ENCODE measurements around the gene ZNF683.
"Not testable (repeated sequence)": the region's sequence is repeated elsewhere in the genome, so short reads cannot be mapped to it uniquely, and the experiment has no call there.

ZNF683 gene

GRCh38 chr1:26384076-26384475, 11.5 kb upstream of the ZNF683 start:
- DNase-seq, result no peak

- no peak for DNase-seq
Measured at GRCh38 chr1:26378879-26379251, 6.3 kb upstream of the ZNF683 start.

GRCh38 chr1:26378088-26378878, 5.7 kb upstream of the ZNF683 start:
- no peak for DNase-seq

- DNase-seq, result no peak
Measured at GRCh38 chr1:26376050-26376449, 3.5 kb upstream of the ZNF683 start.

GRCh38 chr1:26375081-26375480, 2.5 kb upstream of the ZNF683 start:
- no peak for DNase-seq

DNA sequence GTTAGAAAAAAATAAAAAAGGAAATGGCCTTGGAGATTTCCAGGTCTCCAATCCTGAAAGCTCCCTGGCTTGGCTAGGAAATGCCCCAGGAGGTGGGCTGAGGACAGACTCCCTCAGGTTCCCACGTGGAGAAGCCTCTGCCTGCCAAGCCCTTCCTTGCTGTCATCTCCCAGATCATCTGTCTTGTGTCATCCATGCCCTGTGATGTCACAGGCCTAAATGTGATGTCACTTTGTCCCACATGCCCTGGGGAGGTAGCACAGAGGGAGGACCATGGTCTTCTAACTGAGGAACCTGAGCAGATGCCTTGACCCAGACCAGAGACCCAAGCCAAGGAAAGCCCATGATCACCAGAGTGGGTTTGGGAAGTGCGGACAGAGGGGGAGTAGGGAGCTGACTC, 1.8 kb upstream of the ZNF683 start:
- not testable (repeated sequence) for DNase-seq

DNA sequence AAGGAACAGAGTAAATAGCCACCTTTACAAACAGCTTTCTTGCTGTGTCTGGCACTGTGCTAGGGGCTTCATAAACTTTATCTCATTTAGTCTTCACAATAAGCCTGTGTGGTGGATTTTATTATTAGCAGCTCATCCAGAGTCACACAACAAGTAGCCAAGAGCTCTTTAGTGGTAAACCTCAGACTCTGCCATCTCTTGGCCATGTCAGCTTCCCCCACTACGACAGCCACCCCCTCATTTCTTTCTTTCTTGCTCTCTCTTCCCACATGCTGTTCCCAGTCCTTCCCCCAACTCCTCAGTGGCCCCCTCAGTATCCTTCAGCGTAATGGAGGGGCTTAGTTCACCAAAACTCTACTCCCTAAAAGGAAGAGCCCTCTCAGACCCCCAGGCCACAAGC, 1.2 kb upstream of the ZNF683 start:
- DNase-seq, result no peak

GRCh38 chr1:26373281-26373680, 731 bp upstream of the ZNF683 start:
- no peak for DNase-seq

DNA sequence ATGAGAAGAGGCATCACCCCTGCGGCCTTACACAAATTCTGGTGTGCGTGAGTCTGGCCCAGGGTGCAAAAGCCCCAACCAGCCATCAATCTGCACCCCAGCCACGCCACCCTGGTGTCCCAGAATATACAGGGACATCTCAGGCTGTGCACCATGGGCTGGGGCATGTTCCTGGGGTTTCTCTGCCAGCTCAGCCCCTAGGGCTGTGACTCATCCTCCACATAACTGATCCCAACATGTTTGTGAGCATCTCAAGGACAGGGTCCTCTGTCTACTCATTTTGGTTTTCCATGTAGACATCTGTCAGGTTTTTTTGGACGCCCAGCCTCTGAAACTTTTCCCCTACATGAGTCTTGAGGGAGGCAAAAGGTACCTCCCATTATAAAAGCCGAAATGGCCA, 511 bp downstream of the ZNF683 start:
- no peak for DNase-seq

GRCh38 chr1:26370591-26371382, 1.8 kb downstream of the ZNF683 start:
- DNase-seq, result no peak

DNA sequence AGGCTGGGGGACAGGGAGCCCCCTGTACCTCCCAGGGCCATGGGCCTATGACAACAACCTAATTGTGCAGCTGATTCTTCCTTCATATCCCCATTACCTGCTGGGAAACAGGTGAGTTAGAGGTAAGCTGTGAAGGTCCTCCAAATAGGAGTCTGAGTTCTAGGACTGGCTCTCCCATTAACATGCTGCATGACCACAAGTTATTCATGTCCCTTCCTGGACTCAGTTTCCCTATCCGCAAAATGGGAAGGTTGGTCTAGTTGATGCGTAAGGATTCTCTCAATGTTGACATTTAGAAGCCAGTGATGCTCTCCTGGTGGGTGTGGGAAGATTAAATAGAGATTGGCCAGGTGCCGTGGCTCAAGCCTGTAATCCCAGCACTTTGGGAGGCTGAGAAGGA, 4.1 kb downstream of the ZNF683 start:
- DNase-seq, result no peak

- no peak for DNase-seq
Measured at GRCh38 chr1:26368006-26368405, 4.5 kb downstream of the ZNF683 start.

DNA sequence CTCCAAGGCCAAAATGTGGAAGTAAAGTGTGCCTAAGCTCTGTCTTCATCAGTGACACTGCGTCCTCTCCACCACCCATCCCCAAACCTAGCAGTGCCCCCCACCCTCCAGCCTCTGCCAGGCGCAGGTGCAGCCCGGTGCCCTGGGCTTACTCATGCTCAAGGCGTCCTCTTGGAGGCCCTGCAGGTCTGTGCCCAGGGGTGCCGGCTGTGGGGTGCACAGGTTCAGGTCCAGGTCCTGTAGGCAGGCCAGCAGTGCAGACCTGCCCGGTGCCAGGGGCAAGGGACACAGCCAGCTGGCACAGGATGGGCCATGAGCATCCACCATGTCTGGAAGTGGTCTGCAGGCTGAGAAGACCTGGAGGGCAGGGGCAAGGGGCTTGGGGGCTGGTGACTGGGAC, 5.1 kb downstream of the ZNF683 start:
- DNase-seq, result no peak

DNA sequence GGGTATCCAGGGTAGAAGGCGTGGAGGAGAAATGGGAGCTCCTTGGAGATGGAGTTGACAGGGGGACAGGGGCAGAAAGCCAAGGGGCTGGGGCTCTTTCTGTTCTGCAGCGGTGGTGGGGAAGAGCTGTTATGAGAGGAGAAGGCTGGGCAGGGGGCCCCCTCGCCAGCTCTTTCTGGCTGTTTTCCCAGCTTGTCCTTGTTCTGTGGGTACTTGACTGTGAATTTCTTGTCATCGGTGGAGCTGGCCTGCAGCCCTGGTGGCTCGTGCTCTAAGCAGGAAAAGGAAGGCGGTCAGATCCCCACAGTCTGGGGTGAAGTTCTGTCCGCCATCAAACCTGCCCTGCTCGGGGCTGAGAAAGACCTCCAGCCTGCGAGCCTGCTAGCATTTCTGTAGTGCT, 7.6 kb downstream of the ZNF683 start:
- no peak for DNase-seq

- peak in 7 of 14 donors; percentile 1 to 40 (median 27) for DNase-seq
Measured at GRCh38 chr1:26363549-26364448, 8.8 kb downstream of the ZNF683 start.

GRCh38 chr1:26362331-26362730, 10.2 kb downstream of the ZNF683 start:
- no peak for DNase-seq

DNA sequence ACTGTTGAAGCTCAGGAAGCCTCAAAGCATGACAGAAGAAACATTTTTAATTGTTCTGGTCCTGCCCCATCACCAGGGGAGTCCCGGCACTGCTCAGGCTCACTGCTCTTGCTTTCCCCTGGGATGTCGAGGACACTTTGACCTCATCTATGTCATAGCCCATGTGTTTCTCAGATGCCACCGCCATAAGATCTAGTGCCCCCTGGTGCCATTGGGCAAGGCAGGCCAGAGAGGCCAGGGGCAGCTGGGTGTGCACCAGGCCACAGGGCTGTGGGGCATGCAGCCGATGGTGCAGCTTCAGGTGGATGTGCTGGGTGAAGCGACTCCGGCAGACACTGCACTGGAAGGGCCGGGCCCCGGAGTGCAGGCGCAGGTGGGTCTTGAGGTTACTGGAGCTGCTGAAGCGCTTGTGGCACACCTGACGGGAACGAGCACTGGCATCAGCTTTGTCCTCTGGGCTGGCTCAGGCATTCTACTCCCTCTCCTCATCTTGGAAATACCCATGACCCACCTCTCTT, 10.9 kb downstream of the ZNF683 start:
- no peak for DNase-seq

DNA sequence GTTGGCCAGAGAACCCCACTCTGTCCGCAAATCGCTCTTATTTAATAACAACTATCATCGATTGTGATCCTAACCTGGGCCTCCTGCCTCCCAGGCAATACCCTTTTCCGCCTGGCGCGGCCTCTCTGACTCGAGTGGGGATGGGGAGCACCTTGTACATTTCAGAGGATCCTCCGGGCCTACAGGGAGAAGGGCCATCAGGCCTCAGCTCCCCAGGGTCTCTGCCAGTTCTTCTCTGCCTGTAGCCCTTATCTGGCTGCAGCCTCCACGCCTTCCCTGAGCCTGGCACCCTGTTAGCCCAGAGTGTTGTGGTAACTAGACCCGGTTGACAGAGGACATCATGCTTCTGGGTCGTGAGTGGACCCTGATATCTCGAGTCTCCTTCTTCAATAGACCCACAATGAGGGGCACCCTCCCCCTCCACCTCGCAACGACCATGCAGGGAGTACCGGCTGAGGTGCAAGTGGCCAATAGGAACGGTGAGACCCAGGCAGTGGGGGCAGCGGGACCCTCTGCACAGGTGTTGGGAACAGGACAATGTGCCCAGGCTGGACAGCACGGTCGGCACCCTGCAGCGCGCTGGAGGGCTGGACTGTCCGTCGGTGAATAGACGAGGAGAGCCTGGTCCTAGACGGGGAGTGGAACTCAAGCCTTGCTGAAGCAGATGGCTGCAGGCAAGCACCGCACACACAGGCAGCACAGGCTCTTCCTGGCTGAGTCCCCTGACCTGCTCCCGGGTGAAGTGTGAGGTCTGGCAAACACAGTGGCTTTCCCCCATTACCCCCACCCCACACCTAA, 11.5 kb downstream of the ZNF683 start:
- no peak for DNase-seq

DNA sequence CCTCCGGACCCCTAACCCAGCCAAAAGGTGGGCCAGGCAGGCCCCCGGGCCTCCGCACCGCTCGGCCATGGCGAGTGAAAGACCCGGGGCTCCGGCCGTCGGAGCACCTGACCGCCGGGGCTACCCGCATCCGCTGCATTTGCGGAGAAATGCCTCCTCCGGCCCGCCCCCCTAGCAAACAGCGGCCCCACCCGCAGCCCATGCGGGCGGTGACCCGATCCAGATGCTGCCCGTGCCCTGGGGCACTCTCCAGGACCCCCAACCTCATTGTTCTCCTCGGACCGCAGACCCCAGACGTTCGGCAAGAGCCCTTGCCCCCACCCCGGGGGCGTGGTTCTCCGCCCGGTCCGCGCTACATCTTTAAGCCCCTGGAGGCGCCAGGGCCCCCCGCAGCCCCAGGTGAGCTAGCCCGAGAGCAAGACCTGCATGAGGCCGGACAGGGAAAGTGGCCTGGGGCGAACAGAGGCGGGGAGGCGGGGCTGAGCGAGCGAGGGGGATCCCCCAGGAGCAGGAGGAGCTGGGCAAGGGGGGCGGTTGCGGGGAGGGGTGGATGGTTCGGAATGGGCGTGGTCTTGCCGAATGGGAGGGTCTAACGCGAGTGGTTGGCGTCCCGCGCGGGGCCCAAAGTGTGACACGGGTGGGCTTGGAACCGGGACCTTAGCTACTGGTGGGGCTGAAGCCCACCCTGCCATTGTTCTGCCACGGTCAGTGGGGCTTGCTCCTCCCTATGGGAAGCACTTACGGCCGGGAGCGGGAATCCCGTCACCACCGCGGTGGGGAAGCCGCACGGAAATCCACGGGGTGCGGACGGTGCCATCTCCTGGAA, 12.4 kb downstream of the ZNF683 start:
- no peak for DNase-seq

DNA sequence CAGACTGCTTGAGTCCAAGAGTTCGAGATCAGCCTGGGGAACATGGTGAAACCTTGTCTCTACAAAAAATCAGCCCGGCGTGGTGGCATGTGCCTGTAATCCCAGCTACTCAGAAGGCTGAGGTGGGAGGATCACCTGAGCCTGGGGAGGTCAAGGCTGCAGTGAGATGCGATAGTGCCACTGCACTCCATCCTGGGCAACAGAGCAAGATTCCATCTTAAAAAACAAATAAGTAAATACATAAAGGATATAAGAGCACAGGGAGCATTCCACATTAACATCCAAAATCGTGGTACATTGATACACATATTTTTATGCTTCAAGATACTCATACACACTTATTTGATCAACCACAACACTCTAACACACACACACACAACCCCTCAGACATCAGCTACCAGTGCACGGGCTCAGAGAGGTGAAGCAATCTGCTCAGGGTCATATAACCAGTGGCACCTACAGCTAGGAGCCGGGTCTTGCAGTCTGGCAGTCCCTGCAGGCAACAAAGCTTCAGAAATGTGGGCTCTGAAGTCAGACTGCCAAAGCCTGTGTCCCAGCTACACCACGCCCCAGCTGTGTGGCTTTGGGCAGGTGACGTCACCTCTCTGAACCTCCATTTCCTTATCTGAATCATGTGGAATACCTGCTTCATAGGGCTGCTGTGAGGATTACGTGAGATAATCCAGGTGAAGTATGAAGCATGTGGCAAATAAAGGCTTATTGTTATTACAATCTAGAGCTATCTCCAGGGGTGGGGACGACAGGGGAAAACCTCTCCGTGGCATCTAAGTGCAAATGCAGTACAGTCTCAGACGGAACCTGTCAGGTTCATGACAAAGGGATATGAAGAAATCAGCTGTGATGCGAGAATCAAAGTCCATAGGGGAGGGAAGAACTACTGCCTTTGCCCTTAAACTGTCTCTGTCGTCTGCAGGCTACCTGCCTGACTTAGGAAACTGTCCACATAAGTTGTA, 13.9 kb downstream of the ZNF683 start:
- DNase-seq, result no peak
